ENCODE data around the gene SEL1L2. TPM values are rescaled to one million over a fixed set of nuclear protein-coding genes. Genes with fewer than 3 reads are reported as not detected.

Gene SEL1L2
- total RNA-seq, 1 experiment from 2014 or later = not detected

- ChIA-PET POLR2A (ENCODE audit: low non-redundant PET) (no interaction called here), CTCF (no interaction called here)
- intact Hi-C loops (cut with micrococcal nuclease; ENCODE audit: unreplicated experiment) = no loop called here
- DNase-seq (ENCODE audit: low spot score) = no peak
- Histone ChIP-seq H3K27ac (ENCODE audit: low read depth, low read length, poor library complexity, severe bottlenecking) (no peak overlapping the region), H3K36me3 (ENCODE audit: insufficient read depth, low read length, poor library complexity, severe bottlenecking) (no peaks in the 10 kb centered on the region), H3K4me1 (ENCODE audit: insufficient read depth, low read length, poor library complexity, severe bottlenecking) (peaks cover 13% of the 10 kb centered on the region), H3K4me3 (ENCODE audit: low read depth, low read length, poor library complexity, severe bottlenecking) (no peak overlapping the region), H3K9me3 (ENCODE audit: low read depth, low read length, poor library complexity, severe bottlenecking) (no peaks in the 10 kb centered on the region), H3K27me3 (replicated peaks; ENCODE audit: insufficient read depth, low read depth, low read length, poor library complexity) (no peaks in the 10 kb centered on the region)
- TF ChIP-seq EZH2 (IDR thresholded peaks at IDR 0.05; ENCODE audit: borderline replicate concordance, low read depth, low read length, poor library complexity, severe bottlenecking) = no peak
- no peak for TF ChIP-seq CTCF (conservative IDR thresholded peaks at IDR 0.05; ENCODE audit: low read depth, low read length)
- BruUV-seq (replicated peaks) = no TSS peak
These were observed 120.2 kb downstream of the SEL1L2 start for GRCh38 chr20:13870170-13870748.

DNA sequence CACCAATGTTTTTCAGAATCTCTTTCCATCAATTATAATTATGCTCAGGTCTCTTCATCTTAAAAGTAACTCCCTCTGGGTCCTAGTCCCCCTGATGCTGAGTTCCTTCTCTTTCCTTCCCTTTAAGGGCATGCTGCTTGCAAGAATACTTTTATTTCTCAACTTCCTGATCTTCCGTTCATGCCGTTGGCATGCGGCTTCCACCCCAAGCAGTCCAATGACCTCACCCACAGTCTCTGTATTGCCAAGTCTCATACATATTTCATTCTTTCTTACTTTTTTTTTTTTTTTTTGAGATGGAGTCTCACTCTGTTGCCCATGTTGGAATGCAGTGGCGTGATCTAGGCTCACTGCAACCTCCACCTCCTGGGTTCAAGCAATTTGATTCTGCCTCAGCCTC lies 122.1 kb downstream of the SEL1L2 start:
- Histone ChIP-seq H3K9me3 (ENCODE audit: low read depth, low read length, poor library complexity, severe bottlenecking) (no peaks in the 10 kb centered on the region), H3K27ac (ENCODE audit: low read depth, low read length, poor library complexity, severe bottlenecking) (no peak overlapping the region), H3K27me3 (replicated peaks; ENCODE audit: insufficient read depth, low read depth, low read length, poor library complexity) (no peaks in the 10 kb centered on the region), H3K4me1 (ENCODE audit: insufficient read depth, low read length, poor library complexity, severe bottlenecking) (peaks cover 22% of the 10 kb centered on the region), H3K4me3 (ENCODE audit: low read depth, low read length, poor library complexity, severe bottlenecking) (no peak overlapping the region), H3K36me3 (ENCODE audit: insufficient read depth, low read length, poor library complexity, severe bottlenecking) (no peaks in the 10 kb centered on the region)
- ChIA-PET POLR2A (ENCODE audit: low non-redundant PET) (no interaction called here), CTCF (no interaction called here)
- intact Hi-C loops (cut with micrococcal nuclease; ENCODE audit: unreplicated experiment) = no loop called here
- no peak for TF ChIP-seq CTCF (conservative IDR thresholded peaks at IDR 0.05; ENCODE audit: low read depth, low read length)
- no peak for TF ChIP-seq EZH2 (IDR thresholded peaks at IDR 0.05; ENCODE audit: borderline replicate concordance, low read depth, low read length, poor library complexity, severe bottlenecking)
- peak; percentile 25 for DNase-seq (ENCODE audit: low spot score)
- BruUV-seq (replicated peaks) = no TSS peak

DNA sequence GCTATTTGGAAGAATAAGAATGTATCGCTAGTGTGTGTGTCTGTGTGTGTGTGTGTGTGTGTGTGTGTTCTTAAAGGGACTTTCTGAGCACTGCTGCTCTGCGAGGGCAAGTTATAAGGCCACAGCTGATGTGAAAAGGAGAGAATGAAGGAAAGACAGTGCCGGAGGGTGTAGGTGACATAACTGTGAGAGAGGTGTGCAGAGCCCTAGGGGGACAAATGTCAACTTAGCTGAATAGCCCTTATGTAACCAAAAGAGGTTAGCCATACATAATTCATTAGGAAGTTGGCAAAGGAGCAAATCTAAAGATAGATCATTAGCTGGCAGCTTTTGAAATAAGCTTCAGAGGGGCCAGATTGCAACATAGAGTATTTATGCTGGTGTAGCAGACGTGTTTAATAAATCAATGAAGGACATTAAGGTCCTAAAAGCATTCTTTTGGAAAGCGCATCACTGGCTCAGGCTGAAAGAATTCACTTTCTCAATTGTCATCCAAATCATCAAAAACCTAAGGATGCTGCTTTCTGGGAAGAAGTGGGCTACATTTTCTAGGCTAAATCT lies 124.5 kb downstream of the SEL1L2 start:
- peak; percentile 47 for DNase-seq (ENCODE audit: low spot score)
- intact Hi-C loops (cut with micrococcal nuclease; ENCODE audit: unreplicated experiment) = no loop called here
- Histone ChIP-seq H3K27me3 (replicated peaks; ENCODE audit: insufficient read depth, low read depth, low read length, poor library complexity) (no peaks in the 10 kb centered on the region), H3K4me1 (ENCODE audit: insufficient read depth, low read length, poor library complexity, severe bottlenecking) (peaks cover 22% of the 10 kb centered on the region), H3K36me3 (ENCODE audit: insufficient read depth, low read length, poor library complexity, severe bottlenecking) (no peaks in the 10 kb centered on the region), H3K9me3 (ENCODE audit: low read depth, low read length, poor library complexity, severe bottlenecking) (no peaks in the 10 kb centered on the region), H3K4me3 (ENCODE audit: low read depth, low read length, poor library complexity, severe bottlenecking) (no peak overlapping the region), H3K27ac (ENCODE audit: low read depth, low read length, poor library complexity, severe bottlenecking) (no peak overlapping the region)
- no TSS peak for BruUV-seq (replicated peaks)
- ChIA-PET CTCF (no interaction called here), POLR2A (ENCODE audit: low non-redundant PET) (no interaction called here)
- TF ChIP-seq EZH2 (IDR thresholded peaks at IDR 0.05; ENCODE audit: borderline replicate concordance, low read depth, low read length, poor library complexity, severe bottlenecking) = no peak
- no peak for TF ChIP-seq CTCF (conservative IDR thresholded peaks at IDR 0.05; ENCODE audit: low read depth, low read length)

All from A673 (cell line).